GM19035 (cell line): ENCODE measurements around the gene TXNL4A.
"Not testable (repeated sequence)": the region's sequence is repeated elsewhere in the genome, so short reads cannot be mapped to it uniquely, and the experiment has no call there.

Experiments
- ATAC-seq: cut with Tn5 transposase; IDR thresholded peaks from one replicate; pipeline ENCODE4 v1.9.1; 2021; ENCODE audit not compliant: unreplicated experiment

Gene TXNL4A

GRCh38 chr18:79965119-79965902, 23.1 kb downstream of the TXNL4A start:
- no peak for ATAC-seq

GRCh38 chr18:79964330-79965118, 23.8 kb downstream of the TXNL4A start, which contains the start of gene HSBP1L1:
Gene HSBP1L1 (plus strand): TSS chr18:79964643. CDS start chr18:79964736, 93 bp downstream.
- peak; percentile 67 for ATAC-seq

DNA sequence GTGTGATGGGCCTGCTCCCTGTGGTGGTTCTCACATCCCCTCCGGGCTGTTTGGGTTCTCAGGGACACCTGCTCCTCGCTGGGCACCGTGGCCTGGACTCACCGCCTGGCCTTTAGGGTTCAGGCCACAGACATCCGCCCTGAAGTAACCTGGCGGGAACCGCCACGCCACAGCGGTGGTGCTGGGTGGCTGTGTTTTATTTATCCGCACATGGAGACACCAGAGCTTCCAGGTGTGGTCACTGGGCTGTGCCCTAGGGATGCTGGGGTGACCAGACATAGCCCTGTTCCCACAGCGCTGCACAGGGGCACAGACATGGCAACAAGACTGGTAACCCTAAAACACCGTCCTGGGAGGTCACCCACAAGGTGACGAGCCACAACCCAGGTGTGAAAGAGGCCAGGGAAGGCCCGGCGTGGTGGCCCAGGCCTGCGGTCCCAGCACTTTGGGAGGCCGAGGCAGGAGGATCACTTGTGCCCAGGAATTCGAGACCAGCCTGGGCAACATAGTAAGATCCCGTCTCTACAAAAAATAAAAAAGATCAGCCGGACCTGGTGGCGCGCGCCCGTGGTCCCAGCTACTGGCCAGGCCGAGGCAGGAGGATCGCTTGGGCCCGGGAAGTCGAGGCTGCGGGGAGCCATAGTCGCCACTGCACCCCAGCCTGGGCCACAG, 24.6 kb downstream of the TXNL4A start:
- no peak for ATAC-seq

GRCh38 chr18:79962835-79963657, 25.3 kb downstream of the TXNL4A start:
- peak; percentile 49 for ATAC-seq

DNA sequence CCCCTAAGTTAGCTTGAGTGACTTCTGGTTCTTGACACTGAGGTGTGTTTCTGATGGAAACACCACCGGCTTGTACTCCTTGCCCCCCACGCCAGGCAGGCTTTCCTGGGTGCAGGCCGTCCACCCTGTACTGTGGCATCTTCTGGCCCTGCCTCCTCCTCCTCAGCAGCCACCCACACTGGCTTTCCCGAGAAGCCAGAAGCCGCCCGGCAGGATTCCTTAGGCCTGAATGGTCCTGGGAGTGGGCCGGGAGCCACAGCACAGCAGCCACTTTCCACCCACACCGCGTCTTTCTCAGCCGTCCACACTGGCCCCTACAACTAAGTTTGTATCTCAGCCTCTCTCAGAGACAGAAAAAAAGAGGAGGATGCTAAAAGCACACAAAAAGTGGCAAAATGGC, 26.1 kb downstream of the TXNL4A start:
- no peak for ATAC-seq

DNA sequence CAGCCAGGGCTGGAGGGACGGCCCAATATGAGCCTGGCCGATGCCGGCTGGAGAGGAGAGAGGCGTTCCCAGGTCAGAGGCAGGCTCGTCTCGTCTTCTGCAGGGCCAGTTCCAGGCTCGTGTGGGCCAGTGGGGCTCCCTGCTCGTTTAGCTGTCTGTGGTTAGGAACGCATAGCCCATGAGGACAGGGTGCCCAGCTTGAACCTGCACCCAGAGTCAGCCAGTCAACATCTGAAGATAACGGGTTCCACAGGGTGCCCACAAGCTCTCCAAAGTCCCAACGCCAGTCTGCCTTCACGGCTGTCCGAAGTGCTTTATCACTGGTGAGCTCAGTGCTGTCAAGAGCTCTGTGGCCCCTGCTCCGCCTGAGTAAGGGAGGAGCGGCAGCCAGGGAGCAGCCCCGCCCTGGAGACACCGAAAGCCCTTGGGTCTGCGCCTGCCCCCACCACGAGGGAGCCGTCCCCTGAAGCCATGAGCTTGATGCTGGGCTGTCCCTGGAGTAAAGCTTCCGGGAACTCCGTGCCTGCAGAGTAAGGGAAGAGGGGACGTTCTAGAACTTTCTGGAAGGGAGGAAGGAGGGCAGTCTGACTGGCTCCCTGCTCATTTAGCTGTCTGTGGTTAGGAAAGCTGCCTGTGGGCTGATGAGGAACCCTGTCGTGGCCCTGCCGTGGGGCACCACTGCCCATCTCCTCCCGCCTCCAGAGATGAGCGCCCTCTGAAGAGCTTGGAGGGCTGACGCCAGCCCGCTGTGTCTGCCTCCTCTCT, 26.7 kb downstream of the TXNL4A start:
- no peak for ATAC-seq

DNA sequence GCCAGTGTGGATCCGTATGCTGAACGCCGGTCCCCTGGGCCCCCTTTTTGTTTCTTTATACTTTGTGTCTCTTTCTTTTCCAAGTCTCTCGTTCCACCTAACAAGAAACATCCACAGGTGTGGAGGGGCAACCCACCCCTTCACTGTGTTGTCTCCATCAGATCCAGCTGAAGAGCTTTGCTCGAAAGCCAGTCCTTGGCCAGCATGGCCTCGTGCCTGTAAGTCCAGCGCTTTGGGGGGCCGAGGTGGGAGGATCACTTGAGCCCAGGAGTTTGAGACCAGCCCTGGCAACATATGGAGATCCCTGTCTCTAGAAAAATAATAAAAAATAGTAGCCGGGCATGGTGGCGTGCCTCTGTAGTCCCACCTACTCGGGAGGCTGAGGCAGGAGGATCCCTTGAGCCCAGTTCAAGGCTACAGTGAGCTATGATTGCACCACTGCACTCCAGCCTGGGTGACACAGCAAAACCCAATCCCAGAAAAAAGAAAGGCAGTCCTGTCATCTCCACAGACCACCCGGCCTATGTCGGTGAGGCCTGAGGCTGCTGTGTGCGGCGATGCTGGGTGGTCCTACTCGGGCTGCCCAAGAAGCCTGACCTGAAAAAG, 27.3 kb downstream of the TXNL4A start:
- ATAC-seq: no peak

DNA sequence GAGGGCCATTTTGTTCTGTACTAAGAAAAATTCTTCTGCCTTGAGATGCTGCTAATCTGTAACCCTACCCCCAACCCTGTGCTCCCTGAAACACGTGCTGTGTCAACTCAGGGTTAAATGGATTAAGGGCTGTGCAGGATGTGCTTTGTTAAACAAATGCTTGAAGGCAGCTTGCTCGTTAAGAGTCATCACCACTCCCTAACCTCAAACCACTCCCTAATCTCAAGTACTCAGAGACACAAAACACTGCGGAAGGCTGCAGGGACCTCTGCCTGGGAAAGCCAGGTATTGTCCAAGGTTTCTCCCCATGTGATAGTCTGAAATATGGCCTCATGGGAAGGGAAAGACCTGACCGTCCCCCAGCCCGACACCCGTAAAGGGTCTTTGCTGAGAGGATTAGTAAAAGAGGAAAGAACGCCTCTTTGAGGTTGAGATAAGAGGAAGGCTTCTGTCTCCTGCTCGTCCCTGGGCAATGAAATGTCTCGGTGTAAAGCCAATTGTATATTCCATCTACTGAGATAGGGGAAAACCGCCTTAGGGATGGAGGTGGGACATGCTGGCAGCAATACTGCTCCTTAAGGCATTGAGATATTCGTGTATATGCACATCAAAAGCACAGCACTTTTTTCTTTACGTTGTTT, 28.1 kb downstream of the TXNL4A start:
- ATAC-seq: not testable (repeated sequence)

GRCh38 chr18:79958981-79959380, 29.4 kb downstream of the TXNL4A start:
- ATAC-seq: no peak

DNA sequence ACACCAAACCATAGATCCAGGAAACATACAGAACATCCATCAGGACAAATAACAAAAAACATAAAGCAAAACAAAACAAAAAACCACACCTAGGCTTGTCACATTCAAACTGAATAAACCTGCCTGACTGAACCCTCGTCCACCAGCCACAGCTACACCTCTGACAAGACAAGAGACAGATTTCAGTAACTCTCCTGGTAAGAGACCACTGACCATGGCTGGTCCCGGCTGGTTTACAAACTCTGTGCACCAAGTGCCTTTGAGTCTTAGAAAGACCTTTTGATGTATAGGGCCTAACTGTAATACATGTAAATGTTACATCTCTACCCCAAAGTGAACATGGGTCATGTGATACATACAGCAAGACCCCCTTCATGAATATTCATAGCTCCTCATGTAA, 32.1 kb downstream of the TXNL4A start:
- ATAC-seq: no peak

GRCh38 chr18:79955302-79956075, 32.9 kb downstream of the TXNL4A start:
- ATAC-seq: no peak

GRCh38 chr18:79954791-79955190, 33.6 kb downstream of the TXNL4A start:
- no peak for ATAC-seq

DNA sequence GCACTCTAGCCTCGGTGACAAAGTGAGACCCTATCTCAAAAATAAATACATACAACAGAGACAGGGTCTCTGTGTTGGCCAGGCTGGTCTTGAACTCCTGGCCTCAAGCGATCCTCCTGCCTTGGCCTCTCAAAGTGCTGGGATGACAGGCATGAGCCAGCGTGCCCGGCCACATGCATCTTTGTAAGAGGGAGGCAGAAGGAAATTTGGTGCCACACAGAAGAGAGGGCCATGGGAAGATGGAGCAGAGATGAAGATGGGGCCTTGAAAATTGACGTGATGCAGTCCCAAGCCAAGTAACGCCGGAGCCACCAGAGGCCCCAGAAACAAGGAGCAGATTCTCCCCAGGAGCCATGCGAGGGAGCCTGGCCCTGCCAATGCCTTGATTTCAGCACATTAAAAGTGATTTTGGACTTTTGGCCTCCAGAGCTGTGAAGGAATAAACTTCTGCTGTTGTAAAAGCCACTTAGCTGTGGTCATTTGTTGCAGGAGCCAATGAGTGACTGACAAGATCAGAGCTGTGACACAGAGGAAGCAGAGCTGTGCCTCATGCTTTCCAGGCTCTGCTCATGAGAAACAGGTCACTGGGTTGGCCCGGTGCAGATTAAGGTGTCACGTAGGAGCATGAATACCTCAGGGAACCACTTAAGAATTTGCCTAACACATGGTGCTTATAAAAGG, 34.3 kb downstream of the TXNL4A start:
- ATAC-seq: no peak

- ATAC-seq: no peak
Measured at GRCh38 chr18:79952996-79953559, 35.3 kb downstream of the TXNL4A start.

DNA sequence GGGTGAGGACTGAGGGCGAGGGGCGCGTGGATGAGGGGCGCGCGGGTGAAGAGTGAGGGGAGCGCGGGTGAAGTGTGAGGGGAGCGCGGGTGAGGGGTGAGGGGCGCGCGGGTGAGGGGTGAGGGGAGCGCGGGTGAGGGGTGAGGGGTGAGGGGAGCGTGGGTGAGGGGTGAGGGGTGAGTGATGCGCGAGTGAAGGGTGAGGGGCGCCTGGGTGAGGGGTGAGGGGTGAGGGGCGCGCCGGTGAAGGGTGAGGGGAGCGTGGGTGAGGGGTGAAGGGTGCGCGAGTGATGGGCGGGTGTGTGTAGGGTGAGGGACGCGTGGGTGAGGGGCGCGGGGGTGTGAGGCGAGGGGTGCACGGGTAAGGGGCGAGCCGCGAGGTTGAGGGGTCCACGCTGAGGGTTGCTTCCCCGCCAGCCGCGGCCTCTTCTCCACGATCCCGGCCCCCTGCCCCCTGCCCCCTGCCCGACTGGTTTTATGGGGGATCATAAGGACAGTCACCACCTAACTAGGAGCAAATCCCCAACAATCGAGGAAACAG, 35.8 kb downstream of the TXNL4A start:
- ATAC-seq: no peak

DNA sequence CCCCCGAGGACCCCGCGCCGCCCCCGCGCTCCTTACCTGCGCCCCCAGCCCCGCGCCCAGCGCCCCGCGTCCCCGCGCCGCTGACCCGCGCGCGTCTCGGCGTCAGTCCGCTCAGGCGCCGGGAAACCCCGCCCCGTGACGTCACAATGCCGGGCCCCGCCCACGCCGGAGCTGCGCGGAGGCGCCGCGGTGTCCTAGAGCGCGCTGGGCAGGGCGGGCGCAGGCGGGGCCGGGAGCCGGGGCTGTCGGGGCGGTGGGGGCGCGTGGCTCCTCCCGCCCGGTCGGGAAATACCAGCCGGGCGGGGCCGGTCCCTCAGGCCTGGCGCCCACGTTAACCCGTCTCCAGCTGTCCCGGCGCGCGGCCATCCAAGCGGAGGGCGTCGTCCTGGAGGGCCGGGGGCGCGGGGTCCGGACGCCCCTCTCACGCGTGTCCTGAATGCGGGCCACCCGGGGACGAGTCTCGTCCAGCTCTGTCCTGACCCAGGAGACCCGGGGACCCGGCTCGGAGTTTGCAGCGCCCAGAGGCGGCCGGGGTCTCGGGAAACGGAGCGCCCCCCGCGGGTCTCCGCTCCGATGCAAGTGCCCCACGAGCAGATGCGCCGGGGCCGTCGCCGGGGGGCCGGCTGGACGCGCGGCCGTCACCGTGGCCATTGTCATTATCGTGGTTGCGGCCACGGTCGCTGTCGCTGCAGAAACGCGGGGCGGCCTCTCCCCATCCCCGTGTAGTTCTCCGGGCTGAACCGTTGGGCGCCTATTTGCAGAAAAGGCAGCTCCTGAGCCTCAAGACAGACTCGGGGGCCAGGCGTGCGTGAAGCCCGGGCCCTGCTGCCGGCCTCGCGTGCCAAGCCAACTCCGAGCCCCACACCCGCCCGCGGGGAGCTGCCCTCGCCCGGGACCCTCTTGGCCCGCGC, 36.6 kb downstream of the TXNL4A start, which contains the start of gene SLC66A2:
TSS of gene SLC66A2 (minus strand) at position 109 of the 911 bp plus-strand sequence. CDS start 727 bp downstream, outside the sequence.
- ATAC-seq: peak; percentile 82
